GM21360 (cell line): ENCODE measurements around the gene SCYL1.

Experiments
- ATAC-seq: cut with Tn5 transposase; IDR thresholded peaks from one replicate; pipeline ENCODE4 v1.9.1; 2021; ENCODE audit warnings: mild to moderate bottlenecking, moderate library complexity; ENCODE audit not compliant: unreplicated experiment

The SCYL1 gene

DNA sequence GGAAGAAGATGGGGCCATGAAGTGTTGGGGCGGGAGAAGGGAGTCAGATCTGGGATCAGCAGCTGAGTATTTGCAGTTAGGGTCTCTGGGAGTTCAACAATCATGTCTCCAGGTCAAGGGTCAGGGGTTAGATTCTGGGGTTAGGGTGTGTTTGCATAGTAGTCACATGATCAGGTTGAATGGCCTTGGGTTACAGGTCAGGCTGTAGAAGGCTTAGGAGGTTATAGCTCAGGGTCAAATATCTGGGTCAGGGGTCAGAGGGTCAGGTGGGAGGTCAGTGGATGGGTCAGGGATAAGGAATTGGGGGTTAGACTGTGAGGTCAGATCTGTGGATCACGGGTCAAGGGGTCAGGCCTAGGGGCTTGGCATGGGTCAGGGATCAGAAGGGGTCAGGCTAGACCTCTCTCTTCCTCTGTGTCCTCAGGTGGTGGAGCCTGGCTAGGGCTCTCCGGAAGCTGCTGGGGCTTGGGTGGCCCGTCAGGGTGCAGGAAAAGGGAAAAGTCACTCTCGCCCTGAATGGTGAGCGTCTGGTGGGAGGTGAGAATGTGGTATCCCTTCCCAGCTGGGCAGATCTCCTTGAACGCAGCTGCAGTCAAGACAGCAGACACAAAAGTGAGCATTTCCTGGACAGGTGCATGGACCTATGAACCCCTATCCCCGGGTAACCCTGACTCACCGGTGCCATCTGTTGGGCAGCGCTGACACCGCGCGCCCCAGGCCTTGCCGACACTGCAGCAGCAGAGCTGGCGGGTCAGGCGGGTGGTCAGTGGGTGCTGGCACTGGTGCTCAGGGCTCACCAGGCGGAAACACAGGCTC is 26.9 kb downstream of the SCYL1 start:
- ATAC-seq, result no peak

DNA sequence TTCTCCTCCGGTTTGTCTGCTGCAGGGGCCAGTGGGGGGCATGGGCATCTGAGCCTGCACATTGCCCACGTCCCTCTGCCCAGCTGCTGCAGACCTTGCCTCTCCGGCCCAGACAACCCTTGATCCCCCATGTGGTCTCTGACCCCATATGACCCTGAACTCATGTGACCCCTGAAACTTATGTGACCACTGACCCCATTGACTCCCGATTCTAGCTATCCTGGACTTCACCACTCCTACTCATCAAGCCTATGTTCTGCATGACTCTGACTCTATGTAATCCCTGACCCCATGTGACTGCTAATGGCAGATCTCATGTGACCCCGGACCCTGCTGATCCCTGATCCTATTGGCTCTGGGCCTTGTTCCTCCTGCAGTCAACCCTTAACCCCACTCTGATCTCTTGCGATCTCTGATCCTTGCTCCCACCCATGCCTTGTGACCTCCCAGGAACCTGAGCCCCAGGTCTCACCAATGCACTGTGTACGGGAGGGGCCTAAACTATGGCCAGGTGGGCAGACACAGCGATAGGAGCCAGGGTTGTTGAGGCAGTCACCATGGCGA is 27.6 kb downstream of the SCYL1 start:
- no peak for ATAC-seq

DNA sequence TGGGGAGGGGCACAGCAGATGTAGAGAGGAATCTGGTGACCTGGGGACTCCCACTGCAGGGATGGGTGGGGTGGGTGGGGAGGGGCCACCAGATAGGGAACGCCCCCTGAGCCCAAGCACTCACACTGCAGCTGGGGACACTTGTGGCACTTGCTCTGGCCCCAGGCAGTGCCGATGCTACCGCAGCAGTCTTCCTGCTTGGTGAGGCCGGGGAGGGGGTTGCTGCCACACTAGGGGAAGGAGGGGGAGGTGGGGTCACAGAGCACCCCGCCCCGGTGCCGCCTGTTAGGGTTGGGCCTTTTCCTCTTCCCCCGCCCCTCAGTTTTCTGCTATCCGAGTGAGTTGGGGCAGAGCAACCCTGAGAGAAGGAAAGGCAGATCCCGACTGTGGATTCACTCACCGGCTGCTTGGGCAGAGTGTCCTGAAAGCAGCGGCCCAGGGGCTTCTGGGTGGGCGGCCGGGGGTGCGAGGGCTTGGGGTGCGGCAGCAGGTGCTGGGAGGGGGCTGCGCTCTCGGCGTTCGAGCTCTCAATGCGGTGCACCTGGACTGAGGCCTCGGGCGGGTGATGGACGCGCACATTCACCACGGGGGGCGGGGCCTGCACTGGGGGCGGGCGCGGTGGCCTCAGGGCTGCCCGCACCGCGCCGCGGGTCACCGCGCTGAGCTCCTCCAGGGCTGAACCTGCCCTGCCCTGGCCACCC is 28.6 kb downstream of the SCYL1 start:
- ATAC-seq, result no peak

DNA sequence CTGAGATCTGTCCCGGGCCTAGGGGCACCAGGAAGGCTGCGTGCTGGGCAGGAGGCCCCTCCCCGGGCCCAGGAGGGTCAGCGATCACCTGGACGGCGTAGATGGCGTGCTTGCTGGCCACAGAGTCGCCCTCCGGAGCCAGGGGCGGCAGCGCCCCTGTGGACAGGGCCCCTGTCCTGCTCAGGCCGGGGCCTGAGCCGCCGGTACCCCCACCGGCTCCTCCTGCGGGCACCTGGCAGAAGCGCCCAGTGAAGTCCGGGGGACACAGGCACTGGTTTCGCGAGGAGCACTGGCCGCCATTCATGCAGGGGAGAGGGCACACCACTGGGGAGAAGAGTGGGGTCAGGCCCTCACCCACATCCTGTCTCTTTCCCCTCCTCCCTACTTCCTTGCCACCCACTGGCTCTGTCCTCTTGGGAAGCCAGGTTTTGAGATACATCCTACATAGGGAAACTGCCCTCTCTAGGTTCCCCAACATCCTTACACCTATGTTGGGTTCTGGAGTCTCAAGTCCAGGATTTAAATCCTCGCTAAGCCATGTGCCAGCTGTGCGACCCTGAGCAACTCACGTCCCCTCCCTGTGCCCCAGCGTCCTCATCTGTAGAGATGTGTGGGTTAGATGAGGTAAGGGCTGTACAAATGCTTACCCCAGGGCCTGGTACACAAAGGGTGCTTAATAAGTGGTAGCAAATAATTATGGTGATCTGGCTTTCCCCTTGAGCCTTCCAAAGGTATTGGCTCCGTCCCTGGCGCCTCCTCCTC is 29.4 kb downstream of the SCYL1 start:
- ATAC-seq, result no peak

DNA sequence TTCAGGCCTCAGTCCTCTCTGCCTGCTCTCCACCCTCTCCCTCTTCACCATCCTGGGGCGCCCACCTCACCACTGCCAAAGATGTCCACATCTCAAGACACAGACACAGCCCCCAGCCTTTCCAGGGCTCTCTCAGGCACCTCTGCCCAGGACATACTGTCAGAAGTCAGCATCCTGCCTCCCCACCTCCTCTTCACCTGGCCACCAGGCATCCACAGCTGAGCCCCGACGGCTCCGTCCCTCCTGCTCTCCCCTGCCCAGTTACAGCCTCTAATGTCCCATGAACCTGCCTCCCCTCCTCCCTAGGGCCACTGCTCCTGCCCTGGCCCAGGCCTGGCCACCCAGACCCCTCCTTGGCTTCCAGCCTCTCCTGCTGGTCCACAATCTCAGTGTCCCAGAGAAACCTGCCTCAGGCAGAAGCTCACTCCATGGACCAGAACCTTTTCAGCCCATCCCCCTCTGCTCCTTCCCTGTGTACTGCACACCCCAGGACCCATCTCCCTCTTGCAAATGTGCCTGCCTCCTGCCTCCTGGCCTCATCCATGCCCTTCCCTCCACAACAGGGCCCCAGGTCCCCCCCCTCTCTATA is 30.1 kb downstream of the SCYL1 start:
- ATAC-seq, result no peak

DNA sequence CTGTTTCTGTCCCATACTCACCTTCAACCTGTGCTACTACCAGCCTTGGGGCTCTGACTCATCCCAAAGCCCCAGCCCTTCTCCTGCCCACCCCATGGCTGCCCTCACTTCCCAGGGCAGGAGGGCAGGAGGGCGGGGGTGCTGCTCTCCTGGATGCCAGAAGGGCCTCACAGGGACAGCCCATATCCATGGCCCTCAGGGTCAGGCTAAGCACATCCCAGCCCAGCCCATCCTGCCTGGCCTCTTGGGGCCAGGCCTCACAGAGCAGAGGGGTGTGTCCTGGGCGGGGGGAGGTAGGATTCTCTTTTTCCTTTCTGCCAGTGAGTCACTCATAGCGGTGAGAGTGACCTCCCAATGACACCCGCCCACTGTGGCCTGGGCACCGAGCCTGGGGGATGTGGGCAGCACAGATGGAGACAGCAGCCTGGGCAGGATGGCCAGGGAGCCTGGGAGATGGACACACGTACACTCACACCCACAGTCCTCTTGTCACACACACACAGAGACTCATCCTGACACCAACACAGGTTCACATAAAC is 30.9 kb downstream of the SCYL1 start:
- no peak for ATAC-seq

DNA sequence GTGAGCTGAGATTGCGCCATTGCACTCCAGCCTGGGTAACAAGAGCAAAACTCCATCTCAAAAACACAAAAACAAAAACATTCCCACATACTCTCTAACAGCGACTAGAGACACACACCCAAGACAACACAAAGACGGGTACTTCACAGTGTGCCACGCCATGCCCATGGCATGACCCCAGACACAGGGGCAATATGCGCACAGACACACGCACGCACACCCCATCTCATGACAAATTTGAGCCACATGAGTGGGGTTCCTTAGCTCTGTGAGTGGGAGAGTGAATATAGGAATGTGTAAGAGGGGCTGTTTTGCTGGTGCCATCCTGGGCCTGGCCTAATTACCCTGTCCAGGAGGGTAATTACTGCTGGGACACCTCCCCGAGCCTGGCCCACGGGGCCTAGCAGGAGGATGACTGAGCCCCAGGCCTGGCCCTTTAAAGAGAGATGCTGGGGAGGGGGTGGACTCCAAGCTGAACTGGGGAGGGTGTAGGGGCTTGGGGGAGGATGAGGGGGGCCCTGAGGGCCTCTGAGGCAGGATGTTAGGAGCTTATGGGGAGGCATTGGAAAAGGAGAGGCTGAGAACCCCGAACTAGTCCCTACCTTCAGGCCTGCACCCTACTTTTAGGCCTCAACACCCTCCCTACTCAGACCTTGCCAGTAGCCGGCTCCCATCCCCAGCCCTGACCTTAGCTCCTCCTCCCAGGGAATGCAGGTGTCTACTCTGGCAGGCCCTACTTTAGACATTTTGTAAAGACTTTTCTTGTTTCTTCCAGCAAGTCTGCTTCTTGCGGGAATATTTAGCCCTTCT is 31.8 kb downstream of the SCYL1 start:
- ATAC-seq, result no peak

DNA sequence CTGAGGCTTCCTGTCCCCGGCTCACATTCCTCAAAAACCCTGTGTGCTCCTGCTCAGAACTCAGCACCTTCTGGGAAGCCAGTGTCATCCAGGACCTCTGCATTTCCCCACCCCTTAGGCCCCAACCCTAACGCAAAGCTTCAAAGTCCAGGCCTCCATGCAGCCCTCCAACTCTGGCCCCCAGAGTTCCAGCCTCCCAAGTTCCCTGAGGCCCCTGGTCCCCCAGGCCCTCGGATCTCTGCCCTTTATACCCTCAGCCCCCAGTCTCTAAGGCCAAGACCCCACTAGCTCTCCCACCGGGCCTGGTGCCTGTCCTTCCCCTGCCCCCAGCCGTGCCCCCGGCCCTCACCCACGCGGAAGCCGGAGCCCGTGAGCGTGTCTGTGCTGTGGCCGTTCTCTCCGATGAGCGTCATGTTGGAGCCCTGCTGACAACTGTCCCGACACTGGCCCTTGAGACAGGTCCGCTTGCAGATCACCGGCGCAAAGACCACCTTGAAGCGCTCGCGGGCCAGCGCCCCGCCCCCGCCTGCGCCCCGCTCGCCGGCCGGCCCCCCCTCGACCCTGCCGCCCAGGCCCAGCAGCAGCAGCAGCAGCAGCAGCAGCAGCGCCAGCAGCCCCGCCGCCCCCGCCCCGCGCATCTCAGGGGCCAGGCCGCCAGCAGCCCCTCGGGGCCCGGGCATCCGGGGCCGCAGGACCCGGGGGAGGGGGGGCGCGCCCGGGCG is 32.6 kb downstream of the SCYL1 start:
- no peak for ATAC-seq

DNA sequence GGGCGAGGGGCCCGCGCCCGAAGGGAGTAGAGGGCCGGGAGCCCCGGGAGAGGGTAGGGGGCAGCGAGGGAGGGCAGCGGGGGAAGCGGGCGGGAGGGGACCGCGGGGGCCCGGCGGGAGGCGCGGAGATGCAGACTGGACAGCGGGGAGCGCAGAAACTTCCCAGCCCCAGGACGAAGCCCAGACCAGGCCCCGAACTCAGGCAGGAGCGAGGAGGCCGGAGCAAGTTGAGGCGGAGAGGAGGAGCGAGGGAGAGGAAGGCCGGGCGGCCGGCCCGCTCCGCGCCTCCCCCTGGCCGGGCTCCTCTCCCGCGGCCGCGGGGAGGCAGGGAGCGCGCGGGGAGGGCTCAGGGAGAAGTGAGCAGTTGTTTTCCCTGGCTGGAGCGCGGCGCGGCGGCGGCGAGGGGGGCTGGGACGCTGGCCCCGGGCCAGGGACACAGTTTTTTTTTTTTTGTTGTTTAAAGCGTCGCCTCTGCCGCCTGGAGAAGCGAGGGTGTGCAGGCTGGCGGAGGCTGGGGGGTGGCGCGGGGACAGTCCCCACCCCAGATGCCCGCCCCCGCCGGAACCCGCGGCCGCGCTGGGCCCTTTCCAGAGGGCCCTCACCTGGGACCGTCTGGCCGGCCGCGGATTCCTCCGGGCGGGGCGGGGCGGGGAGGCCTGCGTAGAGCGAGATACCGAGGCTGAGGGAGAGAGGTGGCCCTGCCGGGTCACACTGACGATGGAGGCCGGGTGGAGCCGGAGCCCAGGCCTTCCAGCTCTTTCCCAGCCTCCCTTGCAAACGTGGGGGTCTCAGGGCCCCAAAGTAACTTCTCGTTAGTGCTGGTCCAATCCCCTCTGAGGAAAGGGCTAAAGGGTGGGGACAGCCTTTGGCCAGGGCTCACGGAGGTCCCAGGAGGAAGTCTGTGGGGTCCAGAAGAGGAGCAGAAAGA is 33.4 kb downstream of the SCYL1 start, which contains the start of gene LTBP3:
Gene LTBP3, minus strand, starts transcription at position 358 of the 928 bp plus-strand sequence. CDS start 400 bp downstream, outside the sequence.
- ATAC-seq, result no peak

DNA sequence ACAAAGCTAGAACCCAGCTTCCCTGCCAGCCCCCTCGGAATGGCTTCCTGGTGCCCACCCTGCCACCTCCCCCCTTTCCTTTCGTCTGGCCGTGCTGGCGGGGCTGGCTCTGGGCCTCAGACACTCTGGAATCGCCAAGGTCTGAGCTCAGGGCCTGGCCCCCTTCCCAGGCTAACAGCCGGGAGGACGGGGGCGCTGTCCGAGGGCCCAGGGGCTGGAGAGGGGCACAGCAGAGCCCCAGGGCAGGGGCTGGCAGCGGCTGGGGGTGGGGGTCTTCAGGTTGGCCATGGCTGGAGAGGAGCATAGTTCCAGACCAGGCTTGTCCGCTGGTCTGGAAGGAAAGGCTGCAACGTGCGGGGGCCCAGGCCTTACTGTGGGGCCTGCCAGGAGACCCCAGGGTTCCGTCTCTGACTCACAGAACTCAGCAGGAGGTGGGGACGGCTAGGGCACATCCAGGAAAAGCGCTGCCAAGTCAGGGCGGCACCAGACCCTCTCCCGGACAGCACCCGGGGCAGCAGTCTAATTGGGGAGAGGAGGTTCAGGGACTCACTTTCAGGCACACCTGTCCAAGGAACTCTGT is 34.1 kb downstream of the SCYL1 start:
- ATAC-seq, result no peak

DNA sequence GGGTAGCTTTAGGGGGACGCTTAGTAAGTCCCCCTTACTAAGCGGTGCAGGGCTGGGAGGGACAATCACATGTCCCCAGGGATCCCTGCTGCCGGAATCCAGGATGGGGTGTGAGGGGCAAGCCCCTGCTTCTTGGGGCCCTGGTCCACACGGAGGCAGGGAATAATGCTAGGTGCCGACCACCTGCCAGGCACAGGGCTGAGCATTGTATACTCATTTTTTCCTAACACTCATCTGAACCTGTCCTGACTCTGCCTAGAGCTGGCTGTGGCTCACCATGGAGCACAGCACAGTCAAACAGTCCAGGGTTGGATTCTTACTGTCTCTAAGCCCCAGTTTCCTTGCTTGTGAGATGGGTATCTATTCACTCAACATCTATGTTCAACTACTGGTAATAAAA is 34.7 kb downstream of the SCYL1 start:
- ATAC-seq, result no peak

DNA sequence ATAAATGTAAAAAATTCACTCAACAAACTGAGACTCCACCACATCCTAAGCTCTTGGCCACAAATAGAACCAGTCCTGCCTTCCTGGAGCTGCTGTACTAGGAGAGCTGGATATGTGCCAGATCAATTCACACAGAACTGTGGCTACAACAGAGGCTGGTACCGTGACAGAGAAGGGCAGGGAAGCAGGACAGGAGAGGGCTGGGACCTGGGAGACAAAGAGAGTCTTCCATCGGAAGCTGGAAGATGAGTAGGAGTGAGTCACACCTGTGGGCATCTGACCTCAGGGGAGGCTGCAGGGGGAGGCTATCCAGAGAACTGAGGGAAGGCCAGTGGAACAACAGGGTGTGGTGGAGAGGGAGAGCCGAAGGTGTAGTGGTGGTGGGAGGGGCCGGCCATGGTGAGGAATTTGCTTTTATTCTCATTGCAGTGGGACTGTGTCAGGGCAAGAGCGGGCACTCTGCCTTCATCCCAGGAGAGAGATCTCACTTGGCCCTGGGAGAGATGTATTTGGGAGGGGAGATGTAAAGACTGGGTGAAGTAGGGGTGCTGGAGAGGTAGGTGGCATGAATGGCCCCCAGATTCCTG is 35.2 kb downstream of the SCYL1 start:
- no peak for ATAC-seq

DNA sequence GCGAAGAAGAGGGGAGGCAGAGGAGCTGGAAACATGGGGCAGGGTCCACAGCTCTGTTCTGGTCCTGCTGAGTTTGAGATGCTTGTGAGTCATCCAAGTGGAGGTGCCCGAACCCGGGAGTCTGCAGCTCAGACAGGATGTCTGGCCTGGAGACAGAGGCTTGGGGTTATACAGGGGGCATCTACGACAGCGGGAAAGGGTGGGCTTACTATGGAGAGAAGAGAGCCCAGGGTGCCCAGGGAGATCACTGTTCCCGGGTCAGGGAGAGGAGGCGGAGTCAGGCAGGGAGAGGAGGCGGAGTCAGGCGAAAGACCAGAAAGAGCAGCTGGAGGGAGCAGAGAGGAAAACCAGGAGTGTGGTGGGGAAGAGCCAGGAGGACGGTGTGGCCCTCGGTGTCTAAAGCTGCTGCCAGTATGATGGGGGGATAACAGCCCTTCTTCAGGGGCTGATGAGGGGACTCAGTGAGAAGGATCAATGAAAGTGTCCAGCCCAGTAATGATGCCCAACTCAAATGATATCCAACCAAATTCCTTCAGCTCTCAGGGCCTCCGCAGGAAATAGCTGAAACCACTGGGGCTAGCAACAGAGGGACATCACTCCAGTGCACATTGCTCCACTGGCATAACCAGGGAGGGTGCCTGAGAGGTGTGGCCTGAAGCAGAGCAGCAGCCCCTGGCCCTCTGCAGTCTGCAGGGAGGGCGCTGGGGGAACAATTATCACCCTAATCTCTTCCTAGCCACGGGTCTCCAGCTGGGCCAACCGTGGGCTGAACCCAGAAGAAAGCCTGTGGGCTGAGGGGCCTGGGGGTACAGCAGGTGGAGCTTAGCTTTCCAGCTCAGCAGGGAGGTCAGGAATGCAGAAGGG is 35.9 kb downstream of the SCYL1 start:
- ATAC-seq, result no peak

DNA sequence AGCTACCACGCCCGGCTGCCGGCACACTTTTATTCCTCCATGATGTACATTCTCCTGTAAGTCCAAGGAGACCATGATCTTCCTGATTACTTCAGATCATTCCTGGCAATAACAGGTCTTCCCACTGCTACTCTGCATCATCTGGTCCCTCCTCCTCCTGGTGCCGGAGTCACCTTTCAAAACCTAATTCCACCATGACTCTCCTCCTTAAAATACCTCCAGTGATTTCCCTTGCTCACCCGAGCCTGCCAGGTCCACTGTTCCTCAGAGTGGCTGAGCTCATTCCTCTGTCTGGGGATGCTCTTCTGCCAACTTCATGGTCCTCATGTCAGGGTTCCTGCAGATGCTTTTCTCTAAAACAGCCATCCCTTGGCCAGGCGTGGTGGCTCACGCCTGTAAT is 37.1 kb downstream of the SCYL1 start:
- no peak for ATAC-seq

DNA sequence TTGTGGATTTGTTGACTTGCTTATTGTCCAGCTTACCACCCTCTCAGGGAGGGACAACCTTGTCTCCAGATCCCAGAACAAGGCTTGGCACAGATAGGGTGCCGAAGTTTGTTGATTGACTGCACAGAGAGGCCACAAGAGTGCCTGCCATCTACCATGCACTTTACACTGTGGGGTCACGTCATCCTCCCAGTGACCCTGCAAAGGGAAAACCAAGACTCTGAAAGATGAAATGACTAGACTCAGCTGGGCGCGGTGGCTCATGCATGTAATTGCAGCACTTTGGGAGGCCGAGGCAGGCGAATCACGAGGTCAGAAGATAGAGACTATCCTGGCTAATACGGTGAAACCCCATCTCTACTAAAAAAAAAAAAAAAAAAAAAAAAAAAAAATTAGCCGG is 37.9 kb downstream of the SCYL1 start:
- ATAC-seq, result no peak

DNA sequence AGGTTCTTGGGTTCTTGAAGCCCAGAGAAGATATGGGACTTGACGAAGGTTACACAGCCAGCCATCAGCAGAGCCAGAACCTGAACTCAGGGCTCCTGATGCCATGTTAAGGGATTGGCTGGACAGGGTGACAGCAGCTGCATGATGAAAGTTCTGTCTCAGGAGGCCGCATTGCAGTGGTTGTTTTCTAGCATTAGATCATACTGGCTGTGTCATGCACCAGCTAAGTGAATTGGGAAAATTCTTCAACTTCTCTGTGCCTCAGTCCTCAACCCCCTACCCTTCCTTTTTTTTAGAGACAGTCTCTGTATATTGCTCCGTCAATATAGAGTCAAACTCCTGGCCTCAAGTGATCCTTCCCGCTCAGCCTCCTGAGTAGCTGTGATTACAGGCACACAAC is 38.7 kb downstream of the SCYL1 start:
- ATAC-seq, result no peak
